ENCODE measurements around the gene TOMT.
A peak's percentile ranks its signal among the peaks of the same experiment; 100 is the strongest.

The TOMT gene

GRCh38 chr11:72088076-72088808, 17.5 kb upstream of the TOMT start:
- no peak for DNase-seq

GRCh38 chr11:72091292-72091691, 14.4 kb upstream of the TOMT start:
- ATAC-seq (peak; percentile 83), DNase-seq (peak; percentile 66)

More at GRCh38 chr11:72088076-72088808, 17.5 kb upstream of the TOMT start:
- peak; percentile 54 for ATAC-seq

DNA sequence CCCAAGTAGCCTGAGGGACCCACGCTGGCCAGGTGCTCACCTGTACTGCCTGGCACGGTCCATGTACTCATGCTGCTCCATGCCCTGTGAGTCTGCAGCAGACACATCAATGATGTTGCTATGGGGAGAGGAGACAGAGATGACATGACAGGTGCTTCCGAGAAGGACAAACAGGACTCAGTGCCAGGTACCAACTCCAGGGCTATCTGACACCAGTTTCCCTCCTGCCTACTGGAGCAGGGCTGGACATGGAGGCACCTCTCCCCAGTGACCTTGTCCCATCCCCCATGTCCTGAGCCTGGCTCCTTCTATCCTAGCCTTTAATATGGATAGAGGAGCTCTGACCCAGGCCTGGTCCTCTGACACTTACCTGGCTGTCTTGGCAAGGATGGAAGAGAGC, 7.0 kb upstream of the TOMT start:
- ATAC-seq (no peak), DNase-seq (no peak)

DNA sequence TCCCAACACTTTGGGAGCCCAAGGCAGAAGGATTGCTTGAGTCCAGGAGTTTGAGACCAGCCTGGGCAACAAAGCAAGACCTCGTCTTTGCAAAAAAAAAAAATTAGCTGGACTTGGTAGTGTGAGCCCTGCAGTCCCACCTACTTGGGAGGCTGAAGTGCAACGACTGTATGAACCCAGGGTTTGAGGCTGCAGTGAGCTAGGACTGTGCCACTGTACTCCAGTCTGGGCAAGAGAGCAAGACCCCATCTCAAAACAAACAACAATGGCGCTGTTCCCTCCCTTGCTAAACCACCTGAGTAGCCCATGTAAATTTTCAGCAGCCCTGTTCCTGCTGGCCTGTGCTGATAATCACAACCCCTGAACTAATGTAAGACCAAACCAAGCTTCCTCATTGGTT, 5.7 kb upstream of the TOMT start:
- no peak for DNase-seq
- ATAC-seq: no peak

GRCh38 chr11:72100462-72100861, 5.3 kb upstream of the TOMT start:
- no peak for DNase-seq

DNA sequence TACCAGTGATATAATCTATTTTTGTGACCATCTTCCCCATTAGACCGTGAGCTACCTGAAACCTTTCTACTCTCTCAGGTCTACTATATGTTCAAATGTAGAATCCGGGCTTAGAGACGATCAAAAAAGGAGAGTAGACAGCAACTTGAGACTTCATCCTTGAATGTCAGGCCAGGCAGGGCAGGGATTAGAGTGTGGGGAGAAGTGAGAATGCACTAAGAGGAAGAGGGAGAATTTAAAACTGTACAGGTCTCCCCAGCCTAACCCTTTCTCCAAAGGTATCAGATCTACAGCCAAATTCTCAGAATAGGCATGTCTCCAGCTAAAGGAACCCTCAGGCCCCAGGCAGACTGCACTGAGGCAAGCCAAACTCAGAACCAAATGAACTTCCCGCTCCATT, 3.6 kb upstream of the TOMT start:
- DNase-seq: no peak
- ATAC-seq: no peak

More at GRCh38 chr11:72100462-72100861, 5.3 kb upstream of the TOMT start:
- no peak for ATAC-seq

DNA sequence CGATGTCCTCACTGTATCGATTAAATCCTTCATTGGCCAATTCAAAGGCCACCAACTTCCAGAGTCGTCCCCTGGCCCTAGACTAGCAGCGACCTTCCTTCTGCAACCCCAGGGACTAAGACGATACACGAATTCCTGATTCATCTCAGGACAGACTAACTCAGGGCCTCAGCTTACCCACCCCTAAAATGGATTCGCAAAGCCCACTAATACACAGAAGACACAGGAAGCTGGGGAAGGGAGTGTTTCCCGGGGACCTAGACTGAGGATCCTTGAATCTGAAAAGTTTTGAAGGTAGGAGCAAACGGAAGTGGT, 3.1 kb upstream of the TOMT start:
- DNase-seq: no peak
- ATAC-seq: no peak

GRCh38 chr11:72102946-72103753, 2.6 kb upstream of the TOMT start, which contains the start of gene LAMTOR1:
Gene LAMTOR1 (minus strand): TSS chr11:72103297. CDS start chr11:72103224, 73 bp downstream.
- DNase-seq (peak; percentile 99), ATAC-seq (peak; percentile 96)

- DNase-seq: no peak
- no peak for ATAC-seq
Observed at GRCh38 chr11:72103754-72104167, 2.0 kb upstream of the TOMT start.

GRCh38 chr11:72111300-72112142, 5.8 kb downstream of the TOMT start:
- ATAC-seq (no peak), DNase-seq (no peak)

DNA sequence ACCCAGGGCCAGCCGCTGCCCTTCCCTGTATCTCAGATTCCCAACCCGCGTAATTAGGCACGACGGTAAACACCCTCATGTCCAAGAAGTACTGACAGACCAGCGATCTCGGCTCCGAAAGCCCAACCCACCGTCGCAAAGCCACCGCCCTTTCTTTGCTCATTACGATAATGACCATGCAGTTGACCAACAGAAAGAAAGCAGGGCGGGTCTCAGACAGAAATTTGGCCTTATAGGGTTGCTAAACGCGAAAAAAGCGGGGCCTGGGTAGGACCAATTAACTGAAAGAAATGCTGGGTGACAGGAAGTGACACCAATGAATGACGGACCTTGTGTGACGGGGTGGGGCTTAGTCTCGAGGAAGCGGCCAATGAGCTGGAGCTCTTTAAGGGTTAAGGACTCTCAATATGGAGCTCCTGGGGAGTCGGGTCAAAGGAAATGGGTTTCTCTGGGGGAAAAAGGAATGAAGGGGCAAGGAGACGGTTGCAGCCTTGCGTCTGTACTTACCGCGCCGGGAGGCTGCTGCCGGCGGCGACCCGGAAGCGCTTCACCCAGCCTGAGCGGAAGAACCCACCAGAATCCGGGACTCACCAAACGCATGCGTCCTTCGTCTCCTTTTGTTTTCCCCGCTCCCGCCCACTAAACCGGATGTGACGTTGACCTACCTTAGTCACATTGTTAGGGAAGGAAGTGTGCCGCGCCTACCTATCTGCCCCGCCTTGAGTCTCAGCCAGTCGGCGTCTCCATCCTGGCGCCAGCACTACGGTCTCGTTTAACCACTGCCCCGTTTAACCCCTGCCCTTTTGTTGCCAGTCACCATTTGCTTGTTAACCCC, 6.6 kb downstream of the TOMT start, which contains the start of gene ANAPC15:
TSS of gene ANAPC15 (minus strand) at position 553 of the 835 bp plus-strand sequence. CDS start 1,419 bp downstream, outside the sequence.
- peak; percentile 92 for ATAC-seq
- DNase-seq: peak; percentile 98

DNA sequence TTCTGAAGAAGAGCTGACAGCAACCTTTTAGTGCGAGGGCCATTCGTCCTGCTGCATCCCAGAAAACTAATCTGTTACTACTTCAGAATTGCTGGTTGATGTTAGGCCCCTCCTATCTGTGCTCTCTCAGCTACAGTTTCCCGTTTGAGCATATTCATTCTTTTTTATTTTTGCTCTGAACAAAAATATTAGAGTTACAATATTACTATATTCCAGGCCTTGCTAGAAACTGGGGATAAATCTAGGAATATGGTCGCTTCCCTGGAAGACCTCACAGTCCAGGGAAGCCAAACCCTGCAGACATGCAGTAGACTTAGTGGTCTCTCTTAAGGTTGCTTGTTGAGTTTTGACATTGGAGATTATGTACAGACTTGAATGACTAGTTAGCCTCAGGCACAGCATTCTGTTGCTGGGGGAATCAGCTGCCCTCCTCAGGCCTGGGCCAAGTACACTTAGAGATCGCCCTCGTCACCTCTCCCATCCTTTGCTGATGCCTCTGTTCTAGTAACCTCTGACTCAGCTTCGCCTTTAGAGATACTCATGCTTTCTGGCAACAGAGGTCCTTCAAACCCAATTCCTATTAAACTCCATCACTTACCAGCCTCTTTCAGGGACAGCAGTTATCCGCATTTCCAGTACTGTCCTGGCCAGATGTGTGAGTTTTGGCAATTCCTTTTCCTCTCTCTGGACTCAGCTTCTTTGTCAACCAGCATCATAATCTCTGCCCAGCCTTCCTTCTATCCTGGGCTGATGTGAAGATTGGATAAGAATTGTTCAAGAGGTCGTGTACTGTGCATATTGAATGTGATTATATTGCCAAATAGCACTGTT, 7.5 kb downstream of the TOMT start:
- no peak for ATAC-seq
- no peak for DNase-seq

DNA sequence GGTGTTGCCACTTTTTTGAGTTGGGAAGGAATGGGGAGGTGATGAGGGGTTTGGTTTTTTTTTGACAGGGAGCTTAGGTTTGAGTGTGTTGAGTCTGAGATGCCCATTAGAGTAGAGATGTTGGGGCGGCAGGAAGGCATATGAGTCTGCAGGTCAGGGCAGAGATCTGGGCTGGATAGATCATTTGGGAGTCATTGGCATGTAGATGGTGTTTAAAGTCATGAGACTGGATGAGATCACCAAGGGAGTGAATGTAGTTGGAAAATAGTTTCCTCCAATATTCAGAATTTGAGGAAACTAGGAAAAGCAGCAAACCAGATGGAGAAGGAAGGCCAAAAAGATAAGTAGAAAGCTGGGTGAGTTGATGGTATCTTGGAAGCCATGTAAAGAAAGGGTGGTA, 8.8 kb downstream of the TOMT start:
- DNase-seq (no peak), ATAC-seq (no peak)

DNA sequence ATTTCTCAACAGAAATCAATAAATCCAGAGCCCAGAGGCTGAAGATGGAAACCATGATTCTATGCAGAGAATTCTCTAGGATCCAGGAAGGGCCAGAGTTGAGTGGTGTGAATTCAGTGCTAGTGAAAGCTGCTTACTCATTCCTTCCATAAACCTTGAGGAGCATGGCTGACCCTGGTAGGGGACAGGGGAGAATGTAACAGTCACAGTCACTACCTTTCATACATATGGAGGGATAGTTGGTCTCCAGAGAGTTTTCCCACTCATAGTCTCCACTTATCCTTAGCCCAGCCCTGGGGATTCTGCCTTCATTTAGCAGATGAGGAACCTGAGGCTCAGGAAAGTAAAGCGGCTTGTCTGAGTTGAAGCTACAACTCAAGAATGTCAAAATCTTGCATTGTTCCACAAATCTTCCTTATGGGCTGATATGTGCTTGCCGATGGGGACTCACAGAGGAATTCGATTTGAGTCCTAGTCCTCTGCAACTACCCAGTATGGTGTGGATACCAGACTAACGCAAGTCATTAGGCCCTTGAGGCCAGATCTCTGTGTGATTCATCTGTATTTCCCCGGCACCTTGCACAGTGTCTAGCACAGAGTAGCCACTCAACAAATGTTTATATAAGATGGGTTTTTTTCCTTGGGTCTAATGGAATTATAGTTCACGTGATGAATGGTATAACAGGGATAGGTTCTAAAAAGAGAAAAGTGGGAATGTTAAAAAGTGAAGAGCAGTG, 10.5 kb downstream of the TOMT start:
- ATAC-seq: no peak

DNA sequence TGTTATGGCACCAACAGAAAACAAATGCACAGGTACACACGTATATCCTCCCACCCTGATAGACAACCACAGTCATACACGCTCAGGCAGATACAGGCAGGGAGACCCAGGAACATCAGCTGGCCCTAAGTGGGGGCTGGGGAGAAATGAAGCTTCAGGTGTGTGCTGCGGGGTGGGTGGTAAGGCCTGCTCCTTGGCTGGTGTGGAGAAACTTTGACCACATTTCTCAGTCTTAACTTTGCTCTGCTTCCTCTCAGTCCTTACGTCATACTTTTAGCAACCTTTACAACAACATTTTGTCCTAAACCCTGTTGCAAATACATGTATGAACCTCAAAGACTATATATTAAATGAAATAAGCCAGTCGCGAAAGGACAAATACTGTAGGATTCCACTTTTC, 13.5 kb downstream of the TOMT start:
- DNase-seq (no peak), ATAC-seq (no peak)

More for the DNA sequence above, 10.5 kb downstream of the TOMT start:
- DNase-seq: no peak

- DNase-seq: no peak
- ATAC-seq: no peak
Observed at GRCh38 chr11:72120930-72121329, 15.2 kb downstream of the TOMT start.

DNA sequence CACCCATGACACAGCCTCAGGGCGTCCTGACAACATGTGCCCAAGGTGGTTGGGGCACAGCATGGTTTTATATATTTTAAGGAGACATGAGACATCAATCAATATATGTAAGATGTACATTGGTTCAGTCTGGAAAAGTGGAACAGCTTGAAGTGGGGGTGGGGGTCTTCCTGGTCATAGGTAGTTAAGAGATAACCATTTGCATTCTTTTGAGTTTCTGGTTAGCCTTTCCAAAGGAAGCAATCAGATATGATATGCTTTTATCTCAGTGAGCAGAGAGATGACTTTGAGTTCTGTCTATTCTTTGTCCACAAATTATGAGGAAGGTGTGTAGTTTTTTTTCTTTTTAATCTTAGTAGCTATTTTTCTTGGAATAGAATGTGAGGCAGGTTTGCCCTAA, 16.9 kb downstream of the TOMT start:
- no peak for DNase-seq
- no peak for ATAC-seq

GRCh38 chr11:72123117-72123653, 17.5 kb downstream of the TOMT start:
- DNase-seq (no peak), ATAC-seq (no peak)

GRCh38 chr11:72124046-72124445, 18.3 kb downstream of the TOMT start:
- DNase-seq: no peak

GRCh38 chr11:72125956-72126355, 20.2 kb downstream of the TOMT start:
- no peak for DNase-seq
- ATAC-seq: no peak

More at GRCh38 chr11:72124046-72124445, 18.3 kb downstream of the TOMT start:
- ATAC-seq: no peak

Measured in stimulated activated naive CD8-positive, alpha-beta T cell treated with anti-CD3 and anti-CD28 coated beads, Interleukin-15, Interleukin-2, amounts not matched to agents 100 U/mL and 50 U/mL, for 24 hours (primary cell).